Measurements from ENCODE around the gene ARHGAP19.
"Not testable (repeated sequence)": the region's sequence is repeated elsewhere in the genome, so short reads cannot be mapped to it uniquely, and the experiment has no call there.

Gene ARHGAP19

DNA sequence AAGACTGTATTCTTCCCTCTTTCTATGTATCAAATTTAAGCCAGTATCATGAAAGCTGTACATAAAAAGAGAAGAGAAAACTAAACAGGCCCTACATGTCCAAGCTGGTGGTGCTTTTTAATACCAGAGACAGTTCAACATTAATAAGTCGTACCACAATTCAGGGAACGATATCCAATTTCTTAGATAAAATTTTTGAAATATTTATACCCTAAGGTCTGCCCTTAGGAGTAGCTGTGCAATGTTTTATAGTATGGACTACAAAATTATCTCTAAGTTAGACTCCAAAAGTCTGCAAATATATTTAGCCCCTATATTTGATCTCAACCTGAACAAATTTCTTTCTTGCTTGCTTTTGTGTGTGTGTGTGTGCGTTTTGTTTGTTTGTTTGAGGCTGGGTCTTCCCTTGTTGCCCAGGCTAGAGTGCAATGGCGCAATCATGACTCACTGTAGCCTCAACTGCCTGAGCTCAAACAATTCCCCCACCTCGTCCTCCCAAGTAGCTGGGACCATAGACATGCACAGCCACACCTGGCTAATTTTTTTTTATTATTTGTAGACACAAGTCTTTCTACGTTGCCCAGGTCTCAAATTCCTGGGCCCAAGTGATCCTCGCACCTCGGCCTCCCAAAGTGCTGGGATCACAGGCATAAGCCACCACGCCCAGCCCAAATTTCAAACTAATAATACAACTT is 13.2 kb downstream of the ARHGAP19 start:
- no peak for DNase-seq

DNA sequence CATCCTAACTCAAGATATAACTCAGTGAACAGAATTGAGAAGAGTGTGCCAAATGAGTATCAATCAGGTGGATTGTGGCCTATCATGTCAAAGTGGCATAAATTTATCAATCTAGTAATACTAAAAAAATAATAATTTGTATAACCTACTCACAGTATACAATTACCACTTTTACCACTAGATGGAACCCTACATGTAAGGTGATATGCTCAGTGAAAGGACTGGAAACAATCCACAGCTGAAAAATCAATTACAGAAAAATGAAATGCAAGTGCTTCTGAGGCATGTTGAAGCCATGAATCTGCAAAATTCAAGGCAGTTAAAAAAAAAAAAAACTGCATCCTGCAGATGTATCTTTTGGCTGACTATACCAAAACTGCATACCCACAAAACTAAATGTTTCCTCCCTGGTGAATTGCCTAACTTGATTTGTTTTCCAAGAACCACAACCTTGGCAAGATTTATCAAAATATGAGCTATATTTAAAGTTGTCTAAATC is 13.9 kb downstream of the ARHGAP19 start:
- no peak for DNase-seq

DNA sequence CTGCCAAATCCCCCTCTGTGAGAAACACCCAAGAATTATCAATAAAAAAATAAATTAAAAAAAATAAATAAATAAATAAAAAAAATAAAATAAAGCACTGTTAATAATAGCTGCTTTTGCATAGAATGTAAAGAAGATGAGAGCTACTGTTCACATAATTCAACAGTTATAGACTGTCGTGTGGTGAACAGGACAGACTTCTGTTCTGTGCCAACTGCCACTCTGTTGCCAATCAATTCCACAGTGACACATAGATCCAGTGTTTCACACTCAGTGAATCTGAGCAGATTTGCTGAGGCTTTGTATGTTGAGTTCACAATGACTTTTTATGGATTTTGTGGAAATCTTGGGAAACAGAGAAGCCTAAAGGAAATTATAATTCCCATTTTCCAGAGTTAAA is 14.9 kb downstream of the ARHGAP19 start:
- no peak for DNase-seq

DNA sequence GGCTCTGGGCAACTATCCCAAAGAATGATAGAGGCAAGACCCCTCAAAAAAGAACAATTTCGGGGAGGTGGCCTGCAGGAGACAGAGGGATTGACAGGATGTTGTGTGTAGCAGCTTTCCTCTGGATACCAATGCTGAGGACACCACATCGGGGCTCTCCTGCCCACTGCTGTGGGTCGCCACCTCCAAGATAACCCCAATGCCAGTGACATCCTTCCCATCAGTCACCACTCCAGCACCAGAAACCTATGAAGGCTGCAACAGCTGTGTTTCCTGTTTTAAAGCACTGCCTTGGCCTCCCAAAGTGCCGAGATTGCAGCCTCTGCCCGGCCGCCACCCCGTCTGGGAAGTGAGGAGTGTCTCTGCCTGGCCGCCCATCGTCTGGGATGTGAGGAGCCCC is 17.6 kb downstream of the ARHGAP19 start:
- no peak for DNase-seq

DNA sequence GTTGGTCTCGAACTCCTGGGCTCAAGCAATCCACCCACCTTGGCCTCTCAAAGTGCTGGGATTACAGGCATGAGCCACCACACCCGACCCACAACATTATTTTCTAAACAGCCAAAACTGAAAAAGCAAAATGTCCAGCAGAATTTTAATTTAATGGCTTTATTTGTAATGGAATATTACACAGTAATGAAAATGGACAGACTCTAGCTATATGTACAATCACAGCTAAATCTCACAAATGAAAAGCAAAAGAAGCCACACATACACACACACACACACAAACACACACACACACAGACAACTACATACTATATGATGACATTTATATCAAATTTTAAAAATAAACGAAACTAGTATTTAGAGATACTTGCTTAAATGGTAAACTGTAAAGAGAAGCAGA is 18.7 kb downstream of the ARHGAP19 start:
- no peak for DNase-seq

DNA sequence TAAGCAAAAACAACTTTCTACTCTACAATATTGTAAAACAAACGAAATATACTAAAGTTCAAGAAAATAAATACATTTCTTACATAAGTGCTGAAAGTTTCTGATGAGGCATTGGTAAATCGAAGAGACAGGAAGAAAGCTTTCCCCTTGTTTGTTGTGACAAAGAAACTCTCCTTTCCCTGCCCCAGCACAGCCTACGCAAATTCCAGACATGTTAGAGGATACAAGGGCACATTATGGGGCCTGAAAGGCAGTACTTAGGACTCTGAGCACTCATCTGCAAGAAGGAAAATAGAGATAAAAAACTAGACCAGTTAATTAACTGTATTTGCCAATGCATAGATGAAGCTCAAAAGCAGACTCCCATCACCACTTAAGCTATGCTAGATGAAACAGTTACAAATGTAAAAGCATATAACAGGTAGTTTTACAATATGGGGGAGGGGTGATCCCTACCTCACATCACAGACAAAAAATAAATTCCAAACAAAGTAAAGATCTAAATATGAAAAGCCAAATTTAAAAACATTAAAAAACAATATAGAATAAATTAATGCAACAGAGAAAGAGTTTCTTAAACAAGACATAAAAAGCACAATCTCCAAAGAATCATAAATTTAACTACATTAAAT is 21.8 kb downstream of the ARHGAP19 start:
- DNase-seq: no peak

DNA sequence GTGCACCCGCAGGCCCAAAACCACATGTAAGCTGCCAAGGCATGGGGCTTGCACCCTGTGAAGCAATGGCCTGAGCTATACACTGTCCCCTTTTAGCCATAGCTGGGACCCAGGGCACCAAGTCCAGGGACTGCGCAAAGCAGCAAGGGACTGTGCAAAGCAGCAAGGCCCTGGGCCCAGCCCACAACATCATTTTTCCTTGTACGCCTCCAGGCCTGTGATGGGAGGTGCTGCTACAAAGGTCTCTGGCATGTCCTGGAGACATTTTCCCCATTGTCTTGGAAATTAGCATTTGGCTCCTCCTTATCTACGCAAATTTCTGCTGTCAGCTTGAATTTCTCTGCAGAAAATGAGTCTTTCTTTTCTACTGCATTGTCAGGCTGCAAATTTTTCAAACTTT is 24.8 kb downstream of the ARHGAP19 start:
- no peak for DNase-seq

DNA sequence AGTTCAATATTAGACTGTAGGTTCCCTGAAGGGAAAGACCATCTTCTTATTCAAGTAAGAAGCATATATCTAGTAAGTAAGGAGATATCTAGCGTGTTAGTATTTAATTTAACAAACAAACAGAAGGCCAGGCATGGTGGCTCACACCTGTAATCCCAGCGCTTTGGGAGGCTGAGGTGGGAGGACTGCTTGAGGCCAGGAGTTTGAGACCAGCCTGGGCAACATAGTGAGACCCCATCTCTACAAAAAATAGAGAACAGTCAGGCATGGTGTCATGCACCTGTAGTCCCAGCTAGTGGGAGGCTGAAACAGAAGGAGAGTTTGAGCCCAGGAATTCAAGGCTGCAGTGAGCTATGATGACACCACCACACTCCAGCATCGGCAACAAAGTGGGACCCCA is 27.3 kb downstream of the ARHGAP19 start:
- not testable (repeated sequence) for DNase-seq

DNA sequence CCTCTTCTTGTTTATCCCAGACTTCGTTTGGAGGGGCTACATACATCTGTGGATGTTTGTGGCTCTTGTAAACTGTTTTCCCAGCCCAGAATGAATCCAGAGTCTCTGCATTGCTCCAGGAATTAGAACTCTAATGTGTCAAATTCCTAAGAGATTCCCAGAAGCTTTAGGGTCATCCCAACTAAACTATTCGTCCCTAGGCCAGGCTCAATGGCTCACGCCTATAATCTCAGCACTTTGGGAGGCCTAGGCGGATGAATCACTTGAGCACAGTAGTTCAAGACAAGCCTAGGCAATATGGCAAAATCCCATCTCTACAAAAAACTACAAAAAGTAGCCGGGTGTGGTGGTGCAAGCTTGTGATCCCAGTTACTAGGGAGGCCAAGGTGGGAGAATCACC is 28.5 kb downstream of the ARHGAP19 start:
- DNase-seq: no peak

DNA sequence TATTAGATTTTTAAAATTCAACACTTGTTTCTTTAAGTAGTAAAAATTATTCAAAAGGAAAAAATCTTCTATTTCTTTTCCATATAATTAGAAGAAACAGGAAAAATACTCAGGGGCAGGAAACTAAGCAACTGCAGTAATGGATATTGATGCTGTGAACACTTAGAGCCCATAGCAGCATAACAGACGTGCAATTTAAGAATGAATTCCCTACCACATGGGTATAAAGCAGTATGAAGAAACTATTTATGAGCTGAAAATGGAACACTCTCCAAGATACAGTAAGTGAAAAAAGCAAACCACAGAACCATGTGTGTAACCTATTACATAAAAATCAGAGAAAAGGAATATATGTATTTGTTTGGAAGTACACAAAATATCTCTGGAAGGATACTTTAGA is 30.8 kb downstream of the ARHGAP19 start:
- DNase-seq: no peak

DNA sequence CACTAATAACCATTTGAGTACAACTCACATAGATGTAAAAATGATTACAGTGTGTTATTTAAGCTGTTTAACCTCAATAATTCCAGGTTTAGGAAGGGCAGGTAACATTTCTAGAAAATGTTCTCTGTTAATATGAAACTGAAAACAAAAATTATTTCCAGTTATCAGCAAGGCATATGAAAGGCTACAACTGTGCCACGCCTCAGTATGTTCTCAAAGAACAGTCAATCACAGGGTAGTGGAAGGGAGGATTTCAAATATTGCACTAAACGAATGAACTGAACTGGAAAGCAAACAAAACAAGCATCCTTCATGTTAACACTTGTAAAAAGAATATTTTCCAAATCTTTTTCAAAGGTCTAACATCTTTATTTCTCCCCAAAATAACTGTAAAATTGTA is 31.3 kb downstream of the ARHGAP19 start:
- DNase-seq: no peak

DNA sequence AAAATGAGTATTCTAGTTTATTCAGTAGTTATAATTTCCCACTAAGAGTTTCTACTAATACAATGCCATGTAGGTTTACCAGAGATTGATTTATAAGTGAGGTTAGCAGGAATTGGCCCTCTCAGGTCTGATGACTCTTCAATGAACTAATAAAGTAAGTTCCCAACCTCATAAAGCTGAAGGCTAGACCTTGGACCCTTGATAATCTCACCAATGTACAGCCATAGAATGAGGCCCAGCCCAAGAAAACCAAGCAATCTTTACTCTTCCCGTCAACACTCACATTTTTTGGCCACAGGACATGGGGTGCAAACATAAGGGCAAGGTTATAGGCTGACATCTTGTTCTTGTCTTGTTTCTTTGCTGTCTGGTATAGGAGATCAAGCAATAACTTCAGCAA is 33.3 kb downstream of the ARHGAP19 start:
- no peak for DNase-seq

DNA sequence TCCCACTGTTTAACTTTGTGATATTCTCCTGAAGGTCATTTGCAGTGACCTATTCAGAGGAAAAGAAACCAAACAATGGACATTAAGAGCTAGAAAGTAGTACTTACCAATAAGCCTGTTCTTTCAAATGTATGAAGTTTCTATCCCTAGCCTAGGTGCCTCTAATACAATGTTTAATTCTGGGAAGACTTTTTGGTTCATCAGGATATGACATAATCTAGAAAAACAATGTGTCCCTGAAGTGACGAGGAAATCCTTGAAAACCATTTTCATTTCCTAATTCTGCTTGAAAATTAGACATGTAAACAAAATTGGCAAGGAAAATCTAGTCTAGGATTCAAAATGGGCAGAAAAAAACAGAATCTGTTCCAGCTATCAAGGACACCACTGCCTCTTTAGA is 36.1 kb downstream of the ARHGAP19 start:
- no peak for DNase-seq

DNA sequence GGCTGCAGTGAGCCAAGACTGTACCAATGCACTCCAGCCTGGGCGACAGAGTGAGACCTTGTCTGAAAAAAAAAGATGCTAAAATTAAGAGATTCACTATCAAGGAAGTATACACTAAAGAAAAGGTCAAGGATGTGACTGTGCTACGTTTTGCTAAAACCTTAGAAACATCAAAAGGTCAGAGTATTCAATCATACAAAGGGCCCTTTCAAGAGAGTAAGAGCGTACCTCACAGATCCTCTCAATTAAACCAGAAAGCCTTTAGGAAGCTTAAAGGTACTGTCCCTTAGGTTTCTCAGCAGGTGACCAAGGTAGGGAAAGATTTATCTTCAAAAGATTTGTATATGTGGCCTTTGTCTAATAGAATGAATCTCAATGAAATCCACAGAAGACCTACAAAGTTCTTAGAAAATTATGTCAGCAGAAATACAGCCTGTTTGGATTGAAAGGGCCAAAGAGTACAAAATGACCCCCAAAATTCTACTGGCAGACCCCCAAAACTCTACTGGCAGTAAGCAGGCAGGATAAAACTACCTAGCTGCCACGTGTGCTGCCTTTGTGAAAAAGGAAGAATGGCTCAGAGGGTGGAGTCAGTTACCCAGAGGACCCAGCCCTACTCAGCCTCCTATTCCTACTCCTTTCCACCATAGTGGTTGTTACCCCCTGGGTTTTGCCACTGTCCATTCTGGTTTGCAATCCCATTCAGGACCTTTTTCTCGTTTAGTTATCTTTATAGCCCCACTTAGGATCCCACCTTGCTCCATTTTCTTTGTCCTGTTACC is 36.7 kb downstream of the ARHGAP19 start:
- no peak for DNase-seq

DNA sequence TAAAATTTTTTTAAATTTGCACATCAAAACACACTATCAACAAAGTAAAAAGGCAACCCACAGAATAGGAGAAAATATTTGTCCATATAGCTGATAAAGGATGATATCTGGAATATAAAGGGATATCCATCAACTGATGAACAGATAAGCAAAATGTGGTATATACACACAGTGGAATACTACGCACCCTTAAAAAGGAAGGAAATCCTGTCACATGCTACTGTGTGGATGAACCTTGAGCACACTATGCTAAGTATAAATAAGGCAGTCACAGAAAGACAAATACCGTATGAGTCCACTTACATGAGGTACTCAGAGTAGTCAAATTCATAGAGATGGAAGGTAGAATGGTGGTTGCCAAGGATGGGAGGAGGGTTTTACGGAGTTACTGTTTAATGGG is 37.7 kb downstream of the ARHGAP19 start:
- DNase-seq: no peak

DNA sequence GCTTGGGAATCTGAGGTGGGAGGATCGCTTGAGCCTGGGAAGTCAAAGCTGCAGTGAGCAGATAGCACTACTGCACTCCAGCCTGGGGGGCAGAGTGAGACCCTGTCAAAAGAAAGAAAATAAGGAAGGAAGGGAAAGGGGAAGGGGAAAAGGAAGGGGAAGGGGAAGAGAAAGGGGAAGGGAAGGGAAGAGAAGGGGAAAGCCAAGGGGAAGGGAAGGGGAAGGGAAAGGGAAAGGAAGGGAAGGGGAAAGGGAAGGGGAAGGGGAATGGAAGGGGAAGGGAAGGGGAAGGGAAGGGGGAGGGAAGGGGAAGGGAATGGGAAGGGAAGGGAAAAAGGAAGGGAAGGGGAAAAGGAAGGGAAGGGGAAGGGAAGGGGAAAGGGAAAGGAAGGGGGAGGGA is 41.5 kb downstream of the ARHGAP19 start:
- no peak for DNase-seq

DNA sequence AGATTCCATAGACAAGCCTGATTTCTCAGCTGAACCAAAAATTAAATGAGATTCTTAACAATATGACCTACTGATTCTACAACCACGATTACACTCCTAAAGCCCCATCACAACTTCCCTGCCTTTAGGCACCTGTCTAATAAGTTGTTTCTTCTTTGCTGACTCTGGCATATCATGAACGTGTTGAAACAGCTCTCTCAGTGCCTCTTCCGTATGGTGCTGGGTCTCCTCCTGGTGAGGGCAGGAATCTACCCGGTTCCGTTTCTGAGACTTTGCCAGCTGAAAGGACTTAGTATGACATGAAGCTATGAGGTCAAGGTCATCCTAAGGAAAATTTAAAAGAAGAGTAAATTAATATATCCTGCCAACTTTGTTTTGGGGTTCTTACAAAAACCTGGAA is 48.6 kb downstream of the ARHGAP19 start:
- DNase-seq: no peak

DNA sequence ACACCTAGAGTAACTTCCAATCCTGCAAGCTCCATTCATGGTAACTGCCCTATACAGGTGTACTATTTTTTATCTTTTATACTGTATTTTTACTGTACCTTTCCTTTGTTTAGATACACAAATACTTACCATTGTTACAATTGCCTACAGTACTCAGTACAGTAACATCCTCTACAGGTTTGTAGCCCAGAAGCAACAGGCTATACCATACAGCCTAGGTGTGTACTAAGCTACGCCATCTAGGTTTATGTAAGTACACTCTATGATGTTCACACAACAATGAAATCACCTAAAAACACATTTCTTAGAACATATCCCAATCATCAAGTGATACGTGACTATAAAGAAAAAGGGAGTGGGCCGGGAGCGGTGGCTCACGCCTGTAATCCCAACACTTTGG is 53.6 kb downstream of the ARHGAP19 start:
- DNase-seq: no peak

DNA sequence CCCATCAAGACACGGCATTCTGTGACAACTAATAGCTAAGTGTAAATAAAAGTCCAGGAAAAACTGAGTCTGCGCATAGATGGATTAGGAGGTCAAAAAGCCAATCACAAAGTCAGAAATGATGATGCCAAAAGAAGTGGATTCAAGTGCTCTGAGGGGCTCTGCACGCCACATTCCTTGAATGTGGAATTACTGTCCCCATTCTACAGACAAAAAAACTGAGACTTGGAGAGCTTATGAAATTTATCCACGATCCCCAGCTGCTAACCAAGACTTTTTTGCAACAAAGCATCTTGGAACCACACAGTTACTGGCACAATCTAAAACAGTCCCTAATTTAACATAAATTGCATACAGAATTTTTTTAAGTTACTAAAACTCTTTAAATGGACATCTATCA is 57.1 kb downstream of the ARHGAP19 start:
- no peak for DNase-seq

DNA sequence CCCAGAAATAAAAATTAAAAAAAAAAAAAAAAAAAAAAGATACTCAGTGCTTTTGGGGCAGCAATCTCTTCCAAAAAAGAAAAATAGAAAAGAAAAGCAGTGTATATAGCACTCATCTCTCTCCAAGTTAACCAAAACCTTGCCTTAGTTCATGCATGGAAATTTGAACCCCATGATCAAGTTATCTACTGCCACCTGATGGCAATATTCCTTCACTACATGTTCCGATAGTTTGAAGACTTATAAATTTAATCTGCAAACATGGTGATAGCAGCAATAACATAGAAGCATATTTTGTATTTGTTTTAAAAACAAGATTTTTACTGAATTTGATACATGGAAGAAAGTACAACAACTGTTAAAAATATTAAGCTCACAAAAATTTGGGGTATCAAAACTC is 58.0 kb downstream of the ARHGAP19 start:
- DNase-seq: no peak

DNA sequence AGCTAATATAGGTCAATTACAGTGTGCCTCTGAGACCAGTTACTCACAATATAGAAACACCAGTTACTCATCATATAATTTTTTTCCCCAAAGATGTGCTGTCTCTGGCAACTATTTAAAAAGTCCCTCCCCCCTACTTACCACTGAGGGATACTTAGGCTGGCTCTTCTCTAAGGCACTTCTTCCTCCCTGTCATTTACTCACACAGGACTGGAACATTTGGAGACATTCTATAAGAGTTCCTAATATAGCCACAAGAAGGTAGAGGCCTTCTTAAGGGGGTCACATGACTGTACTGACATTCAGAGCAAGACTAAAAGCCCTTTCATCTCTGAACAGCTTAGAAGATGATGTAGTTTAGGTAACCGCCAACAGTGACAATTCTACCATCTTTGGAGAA is 62.3 kb downstream of the ARHGAP19 start:
- DNase-seq: no peak

DNA sequence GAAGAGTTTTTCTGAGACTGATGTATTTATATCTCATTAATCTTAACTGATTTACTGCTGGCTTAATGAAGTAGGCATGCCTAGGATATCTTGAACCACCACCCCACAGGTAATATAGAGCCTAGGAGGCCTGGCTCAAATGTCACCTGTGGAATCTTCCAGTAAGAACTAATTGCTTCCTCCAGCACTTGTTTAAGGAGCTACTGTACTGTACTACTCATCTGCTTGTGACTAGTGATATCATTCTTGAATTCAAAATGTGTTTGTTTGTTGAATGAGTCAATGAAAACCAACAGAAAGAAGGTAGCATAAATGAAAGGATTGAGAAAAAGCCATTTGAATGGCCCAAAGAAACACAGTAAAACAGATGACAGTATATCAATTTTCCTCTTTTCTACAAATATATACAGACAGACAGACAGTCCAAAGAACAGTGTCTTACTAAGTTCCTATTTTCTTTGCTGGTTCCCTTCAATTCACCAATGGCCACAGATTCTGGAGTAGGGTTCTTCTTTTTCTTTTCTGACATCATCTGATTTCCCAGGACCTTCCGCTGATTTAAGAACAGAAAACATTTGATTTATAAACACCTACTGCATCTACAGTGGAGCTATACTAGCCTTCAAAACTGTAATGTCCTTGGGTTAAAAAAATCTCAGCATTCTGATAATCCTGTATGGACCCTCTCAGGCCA is 63.0 kb downstream of the ARHGAP19 start:
- no peak for DNase-seq

DNA sequence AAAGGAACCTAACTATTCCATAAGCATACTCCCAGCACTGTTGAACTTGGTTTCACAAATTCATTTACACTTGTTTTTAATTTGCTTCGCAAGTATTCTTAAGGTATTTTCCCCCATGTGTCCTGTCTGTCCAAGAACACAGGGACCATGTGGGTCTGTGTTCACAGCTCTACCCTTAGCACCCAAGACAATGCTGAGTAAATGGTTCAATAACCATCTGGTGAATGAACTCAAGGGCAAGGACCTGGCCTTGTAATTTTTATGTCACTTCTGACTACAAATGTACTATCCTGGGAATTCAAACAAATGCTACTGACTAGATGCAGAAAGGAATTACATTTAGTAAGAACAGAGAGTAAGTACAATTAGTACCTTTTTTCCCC is 63.7 kb downstream of the ARHGAP19 start:
- DNase-seq: no peak
